Measurements from ENCODE around the gene CSF3R.

CSF3R gene

DNA sequence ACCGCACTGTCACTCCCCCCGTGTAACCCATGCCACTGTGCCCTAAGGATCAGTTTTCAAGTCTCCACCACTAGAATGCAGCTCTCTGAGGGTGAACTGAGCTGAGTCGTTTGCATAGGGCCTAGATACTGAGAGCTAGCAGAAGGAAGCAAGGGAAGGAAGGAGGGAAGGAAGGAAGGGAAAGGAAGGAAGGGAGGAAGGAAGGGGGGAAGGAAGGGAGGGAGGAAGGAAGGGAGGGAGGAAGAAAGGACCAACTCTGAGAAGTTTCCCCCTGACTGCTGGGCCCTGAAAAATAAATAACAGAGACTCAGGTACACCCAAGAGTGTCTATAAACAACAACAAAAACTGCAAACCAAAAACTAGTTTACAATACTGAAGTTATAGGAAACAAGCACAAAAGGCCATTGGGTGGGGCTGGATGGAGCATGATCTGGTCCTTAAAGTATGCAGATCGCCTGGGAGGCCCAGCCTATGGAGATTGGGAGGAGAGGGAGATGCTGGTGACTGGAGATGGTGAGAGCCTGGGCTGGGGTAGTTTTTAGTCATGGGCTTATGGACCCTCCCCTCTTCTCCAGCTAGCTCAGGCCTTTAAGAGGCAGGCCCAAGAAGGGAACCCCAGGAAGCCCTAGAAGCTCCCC is 16.9 kb downstream of the CSF3R start:
- ATAC-seq (replicated peaks) (no peak), DNase-seq (no peak)
- Mint-ChIP-seq H3K4me1 (peaks cover 16 to 32% of the 10 kb centered on the region in 2 donors), H3K9me3 (no peaks in the 10 kb centered on the region), H3K4me3 (no peak overlapping the region), H3K36me3 (peaks cover 12 to 23% of the 10 kb centered on the region in 2 donors), H3K27me3 (no peaks in the 10 kb centered on the region), H3K27ac (peak overlapping the region; percentile 21)

- peaks cover 21 to 29% of the 10 kb centered on the region in 2 donors for H3K36me3 Mint-ChIP-seq
- H3K27ac Mint-ChIP-seq: peak overlapping the region; percentile 99
- peaks cover 17 to 37% of the 10 kb centered on the region in 2 donors for H3K4me1 Mint-ChIP-seq
- H3K4me3 Mint-ChIP-seq: peak overlapping the region; percentile 96 to 100
- ATAC-seq (replicated peaks) (peak; percentile 63), DNase-seq (no peak)
- no peaks in the 10 kb centered on the region for H3K27me3 Mint-ChIP-seq
- no peaks in the 10 kb centered on the region for H3K9me3 Mint-ChIP-seq
Measured at GRCh38 chr1:36464605-36465393, 17.9 kb downstream of the CSF3R start.

DNA sequence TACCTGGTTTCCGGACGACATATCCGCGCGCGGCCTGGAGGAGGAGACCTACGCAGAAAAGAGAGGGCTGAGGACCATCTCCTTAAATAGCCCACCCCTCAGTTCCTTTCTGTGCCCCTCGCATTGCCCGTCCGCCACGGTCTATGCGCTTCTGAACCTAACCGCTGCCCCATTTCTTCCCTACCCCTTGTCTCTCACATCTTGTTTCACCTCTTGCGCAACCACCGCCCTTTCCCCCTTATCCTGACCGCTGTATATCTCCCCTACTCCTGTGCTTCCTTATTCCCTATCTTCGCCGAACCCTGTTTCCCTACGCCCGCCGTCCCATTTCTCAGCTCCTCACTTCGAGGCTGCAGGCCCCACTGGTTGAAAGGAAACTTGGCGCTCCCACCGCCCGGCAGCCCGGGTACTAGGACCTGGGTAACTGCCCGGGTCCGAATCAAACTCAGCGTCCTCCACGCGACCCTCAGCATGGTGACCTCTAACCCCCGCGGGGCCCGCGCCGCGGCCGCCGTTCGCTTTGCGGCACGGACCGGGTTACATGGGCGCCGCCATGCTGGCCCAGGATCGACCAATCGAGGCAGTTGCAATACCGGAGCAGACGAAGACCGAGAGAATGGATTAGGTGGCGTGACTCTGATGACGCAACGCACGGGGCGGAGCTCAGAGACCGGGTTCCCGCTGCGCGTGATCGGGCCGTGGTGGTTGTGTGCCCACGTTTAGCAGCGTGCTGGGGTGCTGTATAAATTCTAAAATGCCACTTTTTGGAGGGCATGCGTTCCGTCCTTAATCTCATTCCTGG is 18.7 kb downstream of the CSF3R start, which contains the start of gene MRPS15:
Gene MRPS15 (minus strand): TSS at position 582 of the 802 bp plus-strand sequence. CDS start 109 bp downstream, at position 473.
- Mint-ChIP-seq H3K36me3 (peaks cover 29 to 35% of the 10 kb centered on the region in 2 donors), H3K27me3 (no peaks in the 10 kb centered on the region), H3K27ac (peak within 1 kb of the TSS; percentile 99), H3K4me3 (peak within 1 kb of the TSS; percentile 96 to 100), H3K9me3 (no peaks in the 10 kb centered on the region), H3K4me1 (peaks cover 22 to 45% of the 10 kb centered on the region in 2 donors)
- DNase-seq (peak; percentile 94), ATAC-seq (replicated peaks) (peak; percentile 96 to 98)

DNA sequence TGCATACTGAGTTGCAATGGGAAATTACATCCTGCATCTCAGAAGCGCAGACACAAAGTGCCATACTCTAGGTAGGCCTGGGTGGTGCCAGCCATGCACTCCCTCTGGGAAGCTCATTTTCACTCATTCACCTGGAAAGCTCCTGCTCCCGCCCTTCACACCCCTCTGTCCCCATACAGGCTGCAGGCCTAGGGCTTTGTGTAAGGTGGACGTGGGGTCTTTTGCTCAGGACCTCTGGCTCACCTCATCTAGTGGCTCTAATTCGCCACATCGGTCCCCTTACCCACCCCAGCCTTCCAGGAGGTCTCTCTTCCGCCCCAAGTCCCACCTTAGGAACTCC is 19.3 kb downstream of the CSF3R start:
- H3K9me3 Mint-ChIP-seq: no peaks in the 10 kb centered on the region
- peak overlapping the region; percentile 99 for H3K27ac Mint-ChIP-seq
- ATAC-seq (replicated peaks) (no peak), DNase-seq (no peak)
- H3K4me1 Mint-ChIP-seq: peaks cover 26 to 50% of the 10 kb centered on the region in 2 donors
- H3K27me3 Mint-ChIP-seq: no peaks in the 10 kb centered on the region
- peaks cover 33 to 39% of the 10 kb centered on the region in 2 donors for H3K36me3 Mint-ChIP-seq
- H3K4me3 Mint-ChIP-seq: peak overlapping the region; percentile 96 to 100

- Mint-ChIP-seq H3K9me3 (no peaks in the 10 kb centered on the region), H3K4me1 (peaks cover 30 to 49% of the 10 kb centered on the region in 2 donors), H3K27ac (peak overlapping the region; percentile 81), H3K4me3 (peak overlapping the region in 1 of 2 donors; percentile 2), H3K27me3 (no peaks in the 10 kb centered on the region), H3K36me3 (peaks cover 52 to 63% of the 10 kb centered on the region in 2 donors)
- no peak for DNase-seq
- peak; percentile 83 to 85 for ATAC-seq (replicated peaks)
Measured at GRCh38 chr1:36458910-36459309, 23.8 kb downstream of the CSF3R start.

GRCh38 chr1:36457691-36458090 is 25.0 kb downstream of the CSF3R start:
- Mint-ChIP-seq H3K27me3 (no peaks in the 10 kb centered on the region), H3K4me3 (no peak overlapping the region), H3K36me3 (peaks cover 49 to 60% of the 10 kb centered on the region in 2 donors), H3K27ac (peak overlapping the region; percentile 62), H3K9me3 (no peaks in the 10 kb centered on the region), H3K4me1 (peaks cover 24 to 39% of the 10 kb centered on the region in 2 donors)
- ATAC-seq (replicated peaks) (peak; percentile 13 to 35), DNase-seq (no peak)

DNA sequence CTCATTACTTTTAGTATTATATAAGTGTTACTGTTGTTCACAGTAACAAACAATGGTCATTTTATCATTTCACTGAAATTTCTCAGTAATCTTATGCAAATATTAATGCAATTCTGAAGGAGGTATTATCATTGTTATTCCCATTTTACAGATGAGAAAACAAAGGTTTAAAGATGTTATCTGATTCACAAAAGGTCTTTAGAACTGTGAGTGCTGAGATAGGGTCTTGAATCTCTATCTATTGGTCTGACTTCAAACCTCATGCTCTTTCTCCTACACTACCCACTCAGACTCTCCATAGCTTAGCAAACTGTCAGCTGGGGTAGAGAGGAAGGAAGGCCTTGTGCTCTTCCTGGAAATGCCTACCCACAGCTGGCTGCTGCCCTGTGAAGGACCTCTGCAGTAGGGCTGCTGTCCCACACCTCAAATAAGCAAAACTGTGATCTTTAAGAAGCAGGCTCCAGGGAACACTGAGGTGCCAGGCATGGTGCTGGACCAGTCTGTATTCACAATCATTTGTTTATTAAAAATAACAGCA is 26.3 kb downstream of the CSF3R start:
- Mint-ChIP-seq H3K27me3 (no peaks in the 10 kb centered on the region), H3K27ac (no peak overlapping the region), H3K9me3 (no peaks in the 10 kb centered on the region), H3K4me3 (no peak overlapping the region), H3K4me1 (peaks cover 24 to 40% of the 10 kb centered on the region in 2 donors), H3K36me3 (peaks cover 49 to 56% of the 10 kb centered on the region in 2 donors)
- ATAC-seq (replicated peaks) (no peak), DNase-seq (no peak)

GRCh38 chr1:36455386-36455785 is 27.3 kb downstream of the CSF3R start:
- H3K4me3 Mint-ChIP-seq: no peak overlapping the region
- no peak overlapping the region for H3K27ac Mint-ChIP-seq
- peaks cover 22 to 41% of the 10 kb centered on the region in 2 donors for H3K4me1 Mint-ChIP-seq
- no peaks in the 10 kb centered on the region for H3K9me3 Mint-ChIP-seq
- ATAC-seq (replicated peaks) (no peak), DNase-seq (no peak)
- no peaks in the 10 kb centered on the region for H3K27me3 Mint-ChIP-seq
- peaks cover 41 to 45% of the 10 kb centered on the region in 2 donors for H3K36me3 Mint-ChIP-seq

DNA sequence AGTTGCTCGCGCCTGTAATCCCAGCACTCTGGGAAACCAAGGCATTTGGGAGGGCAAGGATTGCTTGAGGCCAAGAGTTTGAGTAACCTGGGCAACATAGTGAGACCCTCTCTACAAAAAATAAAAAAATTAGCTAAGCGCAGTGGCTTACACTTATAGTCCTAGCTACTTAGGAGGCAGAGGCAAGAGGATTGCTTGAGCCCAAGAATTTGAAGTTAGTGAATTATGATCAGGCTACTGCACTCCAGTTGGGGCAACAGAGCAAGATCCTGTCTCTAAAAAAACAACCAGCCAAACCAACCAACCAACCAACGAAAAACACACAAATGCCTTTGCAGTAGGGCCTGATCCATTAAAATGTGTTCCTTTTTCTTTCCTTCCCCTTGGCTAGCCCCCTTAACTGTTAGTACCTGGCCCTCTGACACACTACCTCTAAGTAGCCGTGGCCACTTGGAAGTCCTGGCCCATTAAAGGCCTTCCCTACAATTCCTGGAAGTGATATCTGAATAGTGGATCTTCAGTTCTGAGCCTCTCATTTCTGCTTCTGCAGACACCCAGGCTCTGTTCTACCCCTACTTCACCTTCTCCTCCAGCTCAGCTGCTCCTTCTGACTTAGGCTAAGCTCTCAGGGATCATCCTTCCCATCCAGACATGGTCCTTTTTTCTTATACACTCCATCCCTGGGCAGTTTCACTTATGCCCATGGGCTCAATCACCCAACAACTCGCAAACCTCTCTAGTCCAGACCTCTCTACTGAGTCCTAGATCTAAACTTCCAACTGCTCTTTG is 28.9 kb downstream of the CSF3R start:
- Mint-ChIP-seq H3K27ac (no peak overlapping the region), H3K36me3 (peaks cover 28 to 37% of the 10 kb centered on the region in 2 donors), H3K9me3 (no peaks in the 10 kb centered on the region), H3K27me3 (no peaks in the 10 kb centered on the region), H3K4me1 (peaks cover 16 to 38% of the 10 kb centered on the region in 2 donors), H3K4me3 (no peak overlapping the region)
- no peak for DNase-seq
- ATAC-seq (replicated peaks): no peak

GRCh38 chr1:36453051-36453450 is 29.7 kb downstream of the CSF3R start:
- no peak overlapping the region for H3K27ac Mint-ChIP-seq

DNA sequence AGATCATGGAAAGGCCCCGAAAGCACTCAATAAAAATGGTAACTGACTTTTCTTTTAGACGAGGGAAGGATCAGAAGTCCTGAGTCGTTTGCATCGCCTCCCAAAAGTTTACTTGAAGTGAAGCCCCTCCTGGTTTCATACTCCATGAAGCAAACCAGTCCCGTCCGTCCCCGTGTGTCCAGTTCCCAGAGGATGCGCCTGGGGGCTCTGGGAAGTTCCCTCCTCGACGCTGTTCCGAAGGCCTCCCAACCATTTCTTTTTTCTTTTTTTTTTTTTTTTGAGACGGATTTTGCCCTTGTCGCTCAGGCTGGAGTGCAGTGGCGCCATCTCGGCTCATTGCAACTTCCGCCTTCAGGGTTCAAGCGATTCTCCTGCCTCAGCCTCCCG is 31.8 kb downstream of the CSF3R start:
- Mint-ChIP-seq H3K27me3 (no peaks in the 10 kb centered on the region), H3K27ac (peak overlapping the region; percentile 91)

More at GRCh38 chr1:36453051-36453450, 29.7 kb downstream of the CSF3R start:
- Mint-ChIP-seq H3K4me1 (peaks cover 11 to 30% of the 10 kb centered on the region in 2 donors), H3K27me3 (no peaks in the 10 kb centered on the region), H3K36me3 (peaks cover 22 to 29% of the 10 kb centered on the region in 2 donors), H3K9me3 (no peaks in the 10 kb centered on the region), H3K4me3 (no peak overlapping the region)
- no peak for ATAC-seq (replicated peaks)
- DNase-seq: no peak

GRCh38 chr1:36450270-36450918 is 32.3 kb downstream of the CSF3R start, which contains the start of gene OSCP1:
Gene OSCP1 (minus strand): TSS chr1:36450451. CDS start chr1:36450369, 82 bp downstream.
- Mint-ChIP-seq H3K27me3 (no peaks in the 10 kb centered on the region), H3K9me3 (no peaks in the 10 kb centered on the region), H3K4me1 (peaks cover 7 to 30% of the 10 kb centered on the region in 2 donors), H3K4me3 (peak within 1 kb of the TSS; percentile 81 to 90), H3K36me3 (peaks cover 12 to 19% of the 10 kb centered on the region in 2 donors), H3K27ac (peak within 1 kb of the TSS; percentile 91)
- DNase-seq: peak; percentile 88
- ATAC-seq (replicated peaks): peak; percentile 97 to 99

More for the DNA sequence above, 31.8 kb downstream of the CSF3R start:
- DNase-seq: no peak
- Mint-ChIP-seq H3K4me1 (peaks cover 7 to 29% of the 10 kb centered on the region in 2 donors), H3K4me3 (peak overlapping the region; percentile 81 to 90), H3K9me3 (no peaks in the 10 kb centered on the region), H3K36me3 (peaks cover 14 to 20% of the 10 kb centered on the region in 2 donors)
- no peak for ATAC-seq (replicated peaks)

All from stimulated activated naive B cell treated with anti-CD40 and anti-IgM and Interleukin-4, amounts not matched to agents 10 μg/mL and 1 μg/mL and 100 μg/mL, for 72 hours (primary cell).